Fibroblast of lung (primary cell): ENCODE results near the gene UBXN10. TPM values are rescaled to one million over a fixed set of nuclear protein-coding genes. Genes with fewer than 3 reads are reported as not detected.

ENCODE experiments used
- DNase-seq, 2 donors: peaks; one replicate each; pipeline versions ENCODE4 v3.0.0 to v3.0.0-alpha.2; 2010; ENCODE audit warnings: low read depth in 2 of 2
- H2AFZ ChIP-seq: 2 replicates; pipeline ENCODE4 v1.5.1; 2012; ENCODE audit warnings: low read length, control low read depth, inconsistent platforms
- H3K27ac ChIP-seq: 2 replicates; pipeline ENCODE4 v1.5.1; 2011; ENCODE audit warnings: low read length, control low read depth; ENCODE audit not compliant: insufficient read depth
- H3K27me3 ChIP-seq: 2 replicates; pipeline ENCODE4 v1.5.1; 2011; ENCODE audit warnings: mild to moderate bottlenecking, low read length; ENCODE audit not compliant: control insufficient read depth, insufficient read depth
- H3K36me3 ChIP-seq: 2 replicates; pipeline ENCODE4 v1.5.1; 2011; ENCODE audit warnings: low read length; ENCODE audit not compliant: control insufficient read depth, insufficient read depth
- H3K4me1 ChIP-seq: 2 replicates; pipeline ENCODE4 v1.5.1; 2011; ENCODE audit warnings: low read length; ENCODE audit not compliant: control insufficient read depth, insufficient read depth; ENCODE audit errors: extremely low read depth
- H3K4me2 ChIP-seq: 2 replicates; pipeline ENCODE4 v1.5.1; 2011; ENCODE audit warnings: low read length, control low read depth; ENCODE audit not compliant: insufficient read depth; ENCODE audit errors: extremely low read depth
- H3K4me3 ChIP-seq, 4 experiments: fragments of 200-600 bp in 1 of 4; sonication (generic) in 1 of 4; replicated peaks in 1 of 4; 2 replicates each; pipeline ENCODE4 v1.5.1; 2011 to 2016; ENCODE audit warnings: low read length in 4 of 4, low read depth in 3 of 4, mild to moderate bottlenecking in 3 of 4, control low read depth in 2 of 4, inconsistent platforms in 1 of 4, mixed read lengths in 1 of 4; ENCODE audit not compliant: insufficient read depth in 1 of 4; ENCODE audit errors: control extremely low read depth in 1 of 4
- H3K79me2 ChIP-seq: 2 replicates; pipeline ENCODE4 v1.5.1; 2012; ENCODE audit warnings: mild to moderate bottlenecking, low read length, inconsistent platforms; ENCODE audit not compliant: control insufficient read depth, insufficient read depth
- H3K9ac ChIP-seq: 2 replicates; pipeline ENCODE4 v1.5.1; 2011; ENCODE audit warnings: mild to moderate bottlenecking, low read length, control low read depth; ENCODE audit not compliant: insufficient read depth
- H3K9me3 ChIP-seq: 2 replicates; pipeline ENCODE4 v1.5.1; 2012; ENCODE audit warnings: low read depth, low read length; ENCODE audit not compliant: control insufficient read depth, insufficient read depth
- H4K20me1 ChIP-seq: 2 replicates; pipeline ENCODE4 v1.5.1; 2011; ENCODE audit warnings: low read length; ENCODE audit not compliant: control insufficient read depth, insufficient read depth; ENCODE audit errors: extremely low read depth
- CTCF ChIP-seq, 2 donors: IDR thresholded peaks in 1 of 2; conservative IDR thresholded peaks in 1 of 2; 1 replicate in 1 of 2; 2 replicates in 1 of 2; pipeline ENCODE4 v1.5.1; 2011 to 2012; ENCODE audit warnings: low read length in 2 of 2, control low read depth in 1 of 2, inconsistent platforms in 1 of 2, low read depth in 1 of 2, mild to moderate bottlenecking in 1 of 2
- EZH2 ChIP-seq: IDR thresholded peaks from 2 replicates; pipeline ENCODE4 v1.5.1; 2012; ENCODE audit warnings: low read length, control low read depth, mild to moderate bottlenecking; ENCODE audit errors: missing control alignments
- polyA plus RNA-seq, 2 donors: library from polyadenylated mRNA; depleted of rRNA in 1 of 2; stranded (reverse) in 1 of 2; unstranded in 1 of 2; fragments of >200 nt; gene quantifications; 2 replicates each; pipeline ENCODE4 v1.2.1, GENCODE V29; 2011 to 2012; ENCODE audit warnings: missing spikeins in 1 of 2
- total RNA-seq: library from RNA; depleted of rRNA; stranded (reverse); fragments of >200 nt; gene quantifications from 2 replicates; pipeline ENCODE4 v1.2.1, GENCODE V29; 2014

Gene UBXN10
- total and polyA plus RNA-seq, 2 donors (not counting 1 experiment from before 2014, with no cell fraction given) = 0.33 TPM; not detected in 1

- Histone ChIP-seq H3K27ac (no peak overlapping the region), H4K20me1 (no peaks in the 10 kb centered on the region), H3K9me3 (no peaks in the 10 kb centered on the region), H3K9ac (no peak overlapping the region), H3K79me2 (no peaks in the 10 kb centered on the region), H3K4me1 (no peaks in the 10 kb centered on the region), H3K36me3 (no peaks in the 10 kb centered on the region), H3K27me3 (peaks cover 10% of the 10 kb centered on the region), H3K4me3 (no peak overlapping the region), H3K4me2 (no peak overlapping the region), H2AFZ (no peak overlapping the region)
- peak in 1 of 2 donors; percentile 18 for DNase-seq
- TF ChIP-seq CTCF (conservative IDR thresholded peaks at IDR 0.05 in 1 of 2, IDR thresholded peaks at IDR 0.05 in 1 of 2; ENCODE audit: low read depth in 1 of 2, low read length in 2 of 2) (no peak), EZH2 (no peak)
Observed at GRCh38 chr1:20210736-20211460, 25.0 kb downstream of the UBXN10 start.

DNA sequence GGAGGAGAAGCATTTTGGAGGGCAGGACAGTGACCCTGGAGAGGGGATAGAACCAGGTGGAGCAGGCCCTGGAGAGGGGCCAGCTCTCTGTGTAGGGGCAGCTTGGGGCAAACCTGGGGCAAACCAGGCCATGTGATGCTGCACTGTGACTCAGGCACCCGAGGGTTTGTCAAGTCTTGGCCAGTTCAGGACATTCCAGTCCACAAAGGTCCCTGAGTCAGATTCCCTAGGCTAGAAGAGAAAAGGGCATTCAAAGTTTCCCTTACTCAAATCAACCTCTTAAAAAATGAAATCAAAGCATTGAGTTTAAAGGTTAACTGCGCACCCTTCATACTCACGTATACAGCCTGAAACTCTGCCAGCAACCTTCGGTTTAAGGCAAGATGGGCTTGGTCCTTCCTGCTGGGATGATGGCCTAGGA lies 25.6 kb downstream of the UBXN10 start:
- Histone ChIP-seq H4K20me1 (no peaks in the 10 kb centered on the region), H3K27me3 (peaks cover 10% of the 10 kb centered on the region), H3K9me3 (no peaks in the 10 kb centered on the region), H3K9ac (no peak overlapping the region), H2AFZ (no peak overlapping the region), H3K27ac (no peak overlapping the region), H3K36me3 (no peaks in the 10 kb centered on the region), H3K4me2 (no peak overlapping the region), H3K79me2 (no peaks in the 10 kb centered on the region), H3K4me1 (no peaks in the 10 kb centered on the region), H3K4me3 (no peak overlapping the region)
- DNase-seq = peak; percentile 11 to 21
- no peak for TF ChIP-seq CTCF (conservative IDR thresholded peaks at IDR 0.05 in 1 of 2, IDR thresholded peaks at IDR 0.05 in 1 of 2; ENCODE audit: low read depth in 1 of 2, low read length in 2 of 2)
- TF ChIP-seq EZH2 = no peak

DNA sequence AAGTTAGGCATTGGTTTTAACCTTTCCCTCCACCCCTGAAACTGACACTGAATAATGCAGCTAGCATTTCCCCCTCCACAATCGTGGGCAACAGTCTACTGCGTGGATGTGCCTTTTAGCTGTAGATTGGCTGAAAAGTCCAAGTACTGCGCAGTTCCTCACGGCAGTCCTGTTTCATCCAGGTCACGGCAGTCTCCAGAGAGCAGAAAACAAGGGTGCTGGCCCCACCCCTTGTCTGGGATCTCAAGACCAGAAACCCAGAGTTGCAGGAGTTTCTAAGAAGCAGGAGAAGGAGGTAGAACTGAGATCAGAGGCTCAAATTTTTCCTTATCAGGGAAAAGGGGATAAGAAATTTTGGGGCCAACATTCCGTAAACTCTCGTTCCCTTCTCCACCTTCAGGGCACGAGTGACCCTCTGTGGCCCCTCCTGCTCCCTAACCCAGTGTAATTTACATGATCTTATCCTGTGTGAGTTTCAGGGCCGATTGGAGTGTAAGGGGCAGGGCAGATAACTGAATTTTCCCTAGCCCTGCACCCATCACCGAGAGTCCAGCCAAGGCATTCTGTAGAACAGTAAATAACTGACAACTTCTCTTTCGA lies 26.3 kb downstream of the UBXN10 start:
- H3K4me2 ChIP-seq = no peak overlapping the region
- H3K27me3 ChIP-seq = peaks cover 10% of the 10 kb centered on the region
- H3K9me3 ChIP-seq = no peaks in the 10 kb centered on the region
- no peaks in the 10 kb centered on the region for H3K79me2 ChIP-seq
- no peak overlapping the region for H3K4me3 ChIP-seq
- no peak for DNase-seq
- no peaks in the 10 kb centered on the region for H3K36me3 ChIP-seq
- no peak overlapping the region for H2AFZ ChIP-seq
- H4K20me1 ChIP-seq = no peaks in the 10 kb centered on the region
- H3K27ac ChIP-seq = no peak overlapping the region
- H3K9ac ChIP-seq = no peak overlapping the region
- TF ChIP-seq EZH2 = no peak
- no peak for TF ChIP-seq CTCF (conservative IDR thresholded peaks at IDR 0.05 in 1 of 2, IDR thresholded peaks at IDR 0.05 in 1 of 2; ENCODE audit: low read depth in 1 of 2, low read length in 2 of 2)
- no peaks in the 10 kb centered on the region for H3K4me1 ChIP-seq
